ENCODE data around the gene LRRC72. TPM values are rescaled to one million over a fixed set of nuclear protein-coding genes. Genes with fewer than 3 reads are reported as not detected.

The LRRC72 gene
- total RNA-seq, 4 donors from 2014 or later = not detected

GRCh38 chr7:16585540-16585939, 58.9 kb downstream of the LRRC72 start:
- no peaks in the 10 kb centered on the region for H3K27me3 ChIP-seq
- no peak overlapping the region for H3K27ac ChIP-seq
- TF ChIP-seq EP300 (IDR thresholded peaks at IDR 0.05) = no peak
- no peak for TF ChIP-seq POLR2A (IDR thresholded peaks at IDR 0.05)
- TF ChIP-seq, protein P1, sequence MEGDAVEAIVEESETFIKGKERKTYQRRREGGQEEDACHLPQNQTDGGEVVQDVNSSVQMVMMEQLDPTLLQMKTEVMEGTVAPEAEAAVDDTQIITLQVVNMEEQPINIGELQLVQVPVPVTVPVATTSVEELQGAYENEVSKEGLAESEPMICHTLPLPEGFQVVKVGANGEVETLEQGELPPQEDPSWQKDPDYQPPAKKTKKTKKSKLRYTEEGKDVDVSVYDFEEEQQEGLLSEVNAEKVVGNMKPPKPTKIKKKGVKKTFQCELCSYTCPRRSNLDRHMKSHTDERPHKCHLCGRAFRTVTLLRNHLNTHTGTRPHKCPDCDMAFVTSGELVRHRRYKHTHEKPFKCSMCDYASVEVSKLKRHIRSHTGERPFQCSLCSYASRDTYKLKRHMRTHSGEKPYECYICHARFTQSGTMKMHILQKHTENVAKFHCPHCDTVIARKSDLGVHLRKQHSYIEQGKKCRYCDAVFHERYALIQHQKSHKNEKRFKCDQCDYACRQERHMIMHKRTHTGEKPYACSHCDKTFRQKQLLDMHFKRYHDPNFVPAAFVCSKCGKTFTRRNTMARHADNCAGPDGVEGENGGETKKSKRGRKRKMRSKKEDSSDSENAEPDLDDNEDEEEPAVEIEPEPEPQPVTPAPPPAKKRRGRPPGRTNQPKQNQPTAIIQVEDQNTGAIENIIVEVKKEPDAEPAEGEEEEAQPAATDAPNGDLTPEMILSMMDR (IDR thresholded peaks at IDR 0.05) = no peak
- TF ChIP-seq POLR2AphosphoS5 (IDR thresholded peaks at IDR 0.05) = no peak
- H3K9me3 ChIP-seq = peaks cover 0 to 4% (median 0%) of the 10 kb centered on the region in 3 donors
- H3K36me3 ChIP-seq = no peaks in the 10 kb centered on the region
- WGBS, 2 donors (ENCODE audit: low coverage in 1 of 2) = 84 to 97% methylated on average over 5 to 7 of the region's 17 CpGs
- no peak overlapping the region for H3K4me3 ChIP-seq
- ATAC-seq = no peak
- no peaks in the 10 kb centered on the region for H3K4me1 ChIP-seq

DNA sequence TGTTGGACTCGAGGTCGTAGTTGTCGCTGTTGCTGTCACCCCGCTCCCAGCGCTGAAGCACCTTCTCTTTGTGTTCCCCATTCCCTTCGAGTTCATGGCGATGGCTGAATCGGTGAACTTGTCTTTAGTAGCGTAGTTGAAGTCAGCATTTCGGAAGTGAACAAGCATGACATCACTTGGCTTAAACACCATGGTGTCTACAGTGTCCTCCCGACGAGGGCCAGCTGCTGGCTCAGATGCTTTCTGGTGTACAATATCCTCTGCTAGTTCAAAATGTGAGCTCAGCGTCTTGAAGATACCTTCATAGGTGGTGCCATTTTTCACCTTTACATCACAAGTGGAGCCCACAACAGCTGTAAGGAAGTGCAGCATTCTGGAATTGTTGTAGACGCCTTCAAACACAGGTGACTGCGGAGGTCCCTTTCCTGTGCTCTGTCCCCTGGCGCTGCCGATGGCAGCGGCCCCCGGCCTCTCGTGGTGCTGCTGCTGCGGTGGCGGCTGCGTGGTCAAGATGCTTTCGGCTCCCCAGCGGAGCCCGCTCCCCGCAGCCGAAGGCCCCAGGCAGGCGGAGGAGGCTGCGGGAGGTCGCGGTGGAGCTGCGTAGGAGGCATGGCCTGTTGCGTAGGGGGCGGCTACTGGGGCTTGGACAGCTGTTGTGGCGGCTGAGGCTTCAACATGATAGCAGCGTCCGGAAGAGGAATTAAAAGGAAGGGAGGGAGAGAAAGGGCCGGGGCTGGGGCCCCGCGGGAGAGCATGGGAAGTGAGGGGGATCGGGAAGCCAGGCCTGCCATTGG, 59.7 kb downstream of the LRRC72 start:
- peak; percentile 40 for ATAC-seq
- H3K4me1 ChIP-seq = no peaks in the 10 kb centered on the region
- TF ChIP-seq, protein P1 (IDR thresholded peaks at IDR 0.05) = no peak
- TF ChIP-seq EP300 (IDR thresholded peaks at IDR 0.05) (no peak), POLR2A (IDR thresholded peaks at IDR 0.05) (no peak), POLR2AphosphoS5 (IDR thresholded peaks at IDR 0.05) (no peak)
- H3K27me3 ChIP-seq = no peaks in the 10 kb centered on the region
- H3K27ac ChIP-seq = no peak overlapping the region
- 75 to 82% methylated on average over 13 to 15 of the region's 42 CpGs for WGBS, 2 donors (ENCODE audit: low coverage in 1 of 2)
- no peaks in the 10 kb centered on the region for H3K36me3 ChIP-seq
- no peak overlapping the region for H3K4me3 ChIP-seq
- peaks cover 0 to 4% (median 0%) of the 10 kb centered on the region in 3 donors for H3K9me3 ChIP-seq

GRCh38 chr7:16587129-16587528, 60.5 kb downstream of the LRRC72 start:
- Histone ChIP-seq H3K4me3 (no peak overlapping the region), H3K9me3 (peaks cover 0 to 4% (median 0%) of the 10 kb centered on the region in 3 donors), H3K4me1 (no peaks in the 10 kb centered on the region), H3K27ac (no peak overlapping the region), H3K27me3 (no peaks in the 10 kb centered on the region), H3K36me3 (no peaks in the 10 kb centered on the region)
- WGBS, 2 donors (ENCODE audit: low coverage in 1 of 2) = 87 to 90% methylated on average over 3 of the region's 3 CpGs
- no peak for TF ChIP-seq POLR2A (IDR thresholded peaks at IDR 0.05)
- no peak for ATAC-seq

DNA sequence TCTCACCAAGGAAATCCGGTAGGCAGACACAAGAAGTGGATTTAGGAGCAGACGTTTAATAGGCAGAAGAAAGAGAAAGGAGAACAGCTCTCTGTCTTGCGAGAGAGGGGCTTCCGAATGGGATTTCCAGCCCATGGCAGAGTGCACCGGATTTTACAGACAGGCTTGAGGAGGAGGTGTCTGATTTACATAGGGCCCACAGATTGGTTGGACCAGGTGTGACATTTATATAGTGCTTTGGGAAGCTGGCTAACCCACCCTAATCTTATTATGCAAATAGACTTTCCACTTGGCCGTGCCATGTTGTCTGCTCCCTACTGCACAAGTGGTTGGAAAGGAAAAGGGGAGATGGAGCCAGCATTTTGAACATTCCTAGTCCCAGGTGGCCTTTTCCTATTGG, 61.2 kb downstream of the LRRC72 start:
- 72% methylated on average over 6 of the region's 6 CpGs; no CpG with 5 or more reads in 1 of the 2 donors for WGBS, 2 donors (ENCODE audit: low coverage in 1 of 2)
- no peak overlapping the region for H3K27ac ChIP-seq
- H3K36me3 ChIP-seq = no peaks in the 10 kb centered on the region
- ATAC-seq = no peak
- TF ChIP-seq, protein P1 (IDR thresholded peaks at IDR 0.05) = no peak
- TF ChIP-seq POLR2A (IDR thresholded peaks at IDR 0.05) (no peak), POLR2AphosphoS5 (IDR thresholded peaks at IDR 0.05) (no peak), EP300 (IDR thresholded peaks at IDR 0.05) (no peak)
- H3K4me1 ChIP-seq = no peaks in the 10 kb centered on the region
- no peaks in the 10 kb centered on the region for H3K27me3 ChIP-seq
- no peak overlapping the region for H3K4me3 ChIP-seq
- H3K9me3 ChIP-seq = peaks cover 0 to 4% (median 0%) of the 10 kb centered on the region in 3 donors

DNA sequence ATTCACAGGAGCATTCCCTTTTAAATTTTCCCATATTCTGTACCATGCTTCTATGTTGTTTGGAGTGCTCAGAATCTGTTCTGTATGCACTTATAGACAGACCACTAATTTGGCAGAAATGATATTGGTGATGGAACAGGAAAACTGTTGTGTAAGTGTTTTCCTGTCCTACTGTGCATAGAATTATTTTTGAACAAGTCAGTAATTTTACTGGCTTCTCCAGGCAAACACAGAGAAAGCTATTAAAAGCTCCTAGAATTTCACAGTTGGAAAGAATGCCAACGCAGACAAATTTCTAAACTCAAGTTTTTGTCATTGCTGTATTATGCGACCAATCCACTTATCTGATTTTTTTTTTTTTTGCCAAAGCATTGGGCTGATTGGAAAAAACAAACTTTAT, 63.3 kb downstream of the LRRC72 start:
- Histone ChIP-seq H3K4me1 (no peaks in the 10 kb centered on the region), H3K36me3 (no peaks in the 10 kb centered on the region), H3K9me3 (peaks cover 0 to 4% (median 0%) of the 10 kb centered on the region in 3 donors), H3K27me3 (no peaks in the 10 kb centered on the region), H3K27ac (no peak overlapping the region), H3K4me3 (no peak overlapping the region)
- no peak for TF ChIP-seq POLR2A (IDR thresholded peaks at IDR 0.05)
- no peak for TF ChIP-seq EP300 (IDR thresholded peaks at IDR 0.05)
- TF ChIP-seq, protein P1 (IDR thresholded peaks at IDR 0.05) = no peak
- TF ChIP-seq POLR2AphosphoS5 (IDR thresholded peaks at IDR 0.05) = no peak
- 43 to 63% methylated on average over 2 of the region's 2 CpGs for WGBS, 2 donors (ENCODE audit: low coverage in 1 of 2)
- ATAC-seq = no peak

All from gastroesophageal sphincter (tissue), 4 donors.